NCI-H1694 (cell line): ENCODE results near the gene VSIR.
A peak's percentile ranks its signal among the peaks of the same experiment; 100 is the strongest.

Experiments used
- DNase-seq: peaks from one replicate; lab custom pipeline; 2025; lab: John Stamatoyannopoulos, UW

The VSIR gene

GRCh38 chr10:71727738-71728737 is 45.3 kb downstream of the VSIR start:
- peak; percentile 55 for DNase-seq

DNA sequence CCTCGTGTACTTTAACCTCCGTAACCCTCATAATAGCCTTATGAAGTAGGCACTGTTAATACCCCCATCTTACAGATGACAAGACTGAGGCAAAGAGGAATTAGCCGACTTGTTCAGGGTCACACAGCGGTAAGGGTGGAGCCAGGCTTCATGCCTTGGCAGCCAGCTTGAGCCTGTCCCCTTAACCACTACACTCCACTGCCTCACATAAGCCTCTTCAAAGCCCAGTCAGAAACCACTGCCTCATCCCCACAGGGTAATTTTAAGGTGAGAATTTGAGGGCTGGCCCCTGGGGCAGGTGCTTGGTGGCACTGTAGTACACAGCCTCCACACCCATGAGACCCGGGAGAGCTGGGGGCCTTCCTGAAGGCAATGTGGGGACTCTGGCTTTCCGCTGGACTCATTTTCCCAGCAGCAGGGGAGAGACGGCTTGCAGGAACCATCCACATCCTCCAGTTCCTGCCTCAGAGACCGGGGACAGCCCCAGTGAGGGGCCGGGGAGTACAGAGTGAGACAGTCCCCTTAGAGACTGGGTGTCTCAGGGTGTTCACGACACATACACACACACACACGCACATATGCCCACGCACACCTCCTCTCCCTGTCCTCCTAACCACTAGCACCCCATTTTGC is 46.1 kb downstream of the VSIR start:
- no peak for DNase-seq

DNA sequence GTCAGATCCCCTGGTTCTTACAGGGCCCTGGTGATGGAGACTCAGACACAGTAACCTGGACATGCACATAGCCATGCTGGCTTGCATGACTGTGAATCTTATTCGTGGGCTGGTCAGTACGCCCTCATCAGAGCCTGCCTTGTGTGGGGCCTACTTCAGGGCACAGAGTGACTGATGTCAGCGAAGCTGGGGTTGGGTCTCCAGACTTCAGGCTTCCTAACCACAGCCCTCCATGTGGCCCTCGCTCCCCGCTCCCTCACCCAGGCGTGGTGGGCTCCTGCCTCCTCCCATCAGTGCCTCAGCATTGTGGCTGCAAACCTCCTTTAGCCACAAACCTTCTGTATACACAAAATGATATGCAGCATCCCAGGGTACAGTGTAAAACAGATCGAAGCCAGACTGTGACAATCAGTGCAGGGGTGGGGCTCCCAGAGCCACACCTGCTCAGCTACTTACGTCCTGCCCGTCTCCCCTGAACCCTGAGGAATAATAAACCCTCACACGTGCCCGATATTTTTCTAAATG is 46.7 kb downstream of the VSIR start:
- no peak for DNase-seq

GRCh38 chr10:71725998-71726579 is 47.2 kb downstream of the VSIR start:
- DNase-seq: no peak

DNA sequence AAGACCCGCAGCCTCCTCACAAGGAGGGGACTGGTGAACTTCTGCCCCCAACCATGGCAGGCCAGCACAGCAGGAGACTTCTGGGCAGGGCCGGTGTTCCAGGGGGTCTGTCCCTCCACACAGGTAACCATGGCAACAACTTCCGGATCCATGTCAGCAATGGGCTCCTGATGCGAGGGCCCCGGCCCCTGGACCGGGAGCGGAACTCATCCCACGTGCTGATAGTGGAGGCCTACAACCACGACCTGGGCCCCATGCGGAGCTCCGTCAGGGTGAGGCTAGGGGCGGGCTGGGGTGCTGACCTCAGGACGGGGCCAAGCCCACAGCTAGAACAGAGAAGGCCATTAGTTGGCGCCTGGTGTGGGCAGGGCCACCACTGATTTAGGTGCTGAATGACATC is 48.1 kb downstream of the VSIR start:
- DNase-seq: no peak

DNA sequence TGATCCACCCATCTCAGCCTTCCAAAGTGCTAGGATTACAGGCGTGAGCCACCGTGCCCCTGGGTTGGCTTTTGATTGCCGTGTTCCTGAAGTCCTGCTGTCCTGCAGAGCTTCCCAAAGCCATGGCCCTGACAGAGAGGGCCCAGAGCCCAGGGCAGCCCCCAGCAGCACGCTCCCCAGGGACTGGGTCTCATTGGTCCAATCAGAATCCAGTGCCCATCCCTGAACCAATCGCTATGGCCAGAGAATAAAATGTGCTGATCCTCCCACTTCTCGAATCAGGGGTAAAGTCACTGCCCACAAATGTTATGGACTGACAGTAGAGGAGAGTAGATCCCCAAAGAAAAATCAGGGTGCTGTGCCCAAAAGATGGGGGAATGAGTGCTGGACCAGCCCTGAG is 48.8 kb downstream of the VSIR start:
- DNase-seq: no peak

- no peak for DNase-seq
Measured at GRCh38 chr10:71723311-71723710, 50.0 kb downstream of the VSIR start.

GRCh38 chr10:71722849-71723248 is 50.5 kb downstream of the VSIR start:
- no peak for DNase-seq

GRCh38 chr10:71721313-71721712 is 52.0 kb downstream of the VSIR start:
- DNase-seq: no peak

DNA sequence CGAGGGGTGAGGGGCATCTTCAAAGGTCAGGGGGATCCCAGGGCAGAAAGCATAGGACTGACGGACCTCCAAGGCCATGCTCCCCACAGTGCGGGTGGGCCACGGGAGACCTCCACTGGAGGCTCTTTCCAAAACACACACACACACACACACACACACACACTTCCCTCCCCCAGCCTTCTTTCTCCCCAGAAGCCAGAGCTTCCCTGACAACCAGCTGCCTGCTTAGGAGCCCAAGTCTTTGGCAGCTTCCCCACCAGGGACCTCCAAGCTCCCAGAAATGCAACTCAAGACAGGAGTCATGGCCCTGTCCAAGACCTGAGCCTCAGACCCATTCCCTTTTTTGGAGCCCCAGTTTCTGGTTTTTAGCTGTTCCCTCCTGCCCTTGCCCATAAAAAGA is 53.0 kb downstream of the VSIR start:
- DNase-seq: no peak

DNA sequence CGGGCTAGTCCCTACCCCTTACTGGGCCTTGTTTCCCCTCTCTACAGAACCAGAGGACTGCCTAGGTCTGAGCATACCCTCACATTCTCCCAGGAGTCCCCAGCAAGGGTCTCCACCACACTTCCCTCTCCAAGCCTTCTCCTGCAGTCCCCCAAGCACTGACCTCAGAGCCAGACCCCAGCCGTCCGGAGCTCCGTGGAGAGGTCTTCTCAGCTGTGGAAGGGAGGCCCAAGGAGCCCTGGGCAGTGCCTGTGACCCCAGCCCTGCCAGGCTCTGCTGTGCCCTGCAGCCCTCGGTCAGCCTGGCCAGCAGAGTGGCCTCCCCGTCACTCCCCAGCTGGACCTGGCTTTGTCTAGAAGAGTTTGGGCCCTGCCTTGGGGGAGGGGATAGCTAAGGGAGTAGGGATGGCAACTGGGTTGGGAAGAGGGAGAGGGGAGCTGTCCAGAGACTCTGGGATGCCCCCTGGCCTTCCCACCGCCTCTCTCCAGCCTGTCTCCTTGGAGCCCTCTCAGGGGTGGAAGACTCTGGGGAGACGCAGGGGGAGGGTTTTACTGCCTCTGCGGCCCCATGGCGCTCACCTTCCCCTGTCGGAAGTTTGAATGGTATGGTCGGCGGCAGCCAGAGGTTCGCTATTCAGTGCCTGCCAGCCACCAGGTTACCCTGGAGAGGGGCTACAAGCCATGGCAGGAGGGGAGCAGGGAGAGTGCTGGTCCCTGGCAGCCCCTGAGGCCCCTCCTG is 53.7 kb downstream of the VSIR start, which contains the start of gene C10orf105:
Gene C10orf105 (minus strand): TSS at position 315 of the 738 bp plus-strand sequence. CDS start 3,441 bp downstream, outside the sequence.
- no peak for DNase-seq

GRCh38 chr10:71719042-71719441 is 54.3 kb downstream of the VSIR start:
- DNase-seq: no peak

DNA sequence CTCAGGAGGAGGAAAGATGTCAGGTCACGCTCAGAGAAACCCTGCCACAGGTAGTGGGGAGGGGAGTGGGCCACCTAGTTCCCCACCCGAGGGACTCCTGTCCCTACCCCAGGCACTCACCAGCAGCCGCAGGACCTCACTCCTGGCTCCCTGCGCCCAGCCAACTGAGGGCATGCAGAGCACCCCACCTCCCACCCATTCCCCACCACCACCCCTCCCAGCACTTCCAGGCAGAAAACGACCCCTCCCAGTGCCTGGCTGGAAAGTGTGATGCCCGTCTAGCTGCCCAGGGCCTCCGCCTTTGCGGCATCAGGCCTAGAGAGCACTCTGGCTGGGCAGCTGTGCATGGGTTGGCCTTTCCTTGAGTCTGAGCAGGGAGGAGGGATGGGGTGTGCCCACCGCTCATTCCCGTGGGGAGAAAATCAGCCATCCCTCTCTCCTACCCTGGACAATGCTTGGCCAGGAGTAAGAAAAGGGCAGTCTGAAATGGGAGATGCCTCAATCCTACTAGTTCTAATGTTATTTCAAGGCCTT is 55.1 kb downstream of the VSIR start:
- DNase-seq: no peak

DNA sequence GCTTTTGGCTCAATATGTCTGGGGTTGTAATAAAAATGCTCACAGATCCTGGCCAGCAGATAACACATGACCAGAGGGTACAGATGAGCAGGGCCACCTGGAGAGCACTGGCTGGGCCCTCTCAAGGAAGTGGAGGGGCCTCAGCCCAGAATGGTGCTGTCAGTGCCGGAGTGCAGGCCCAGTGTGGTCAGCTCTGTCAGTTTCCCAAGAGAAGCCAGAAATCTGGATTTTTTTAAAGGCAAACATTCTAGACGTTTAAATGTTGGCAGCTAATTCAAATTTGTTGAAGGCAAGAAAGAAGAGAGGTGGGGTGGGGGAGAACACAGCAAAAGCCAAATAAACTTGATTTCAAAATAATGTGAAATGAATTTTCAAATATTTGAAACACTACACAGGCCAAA is 55.8 kb downstream of the VSIR start:
- no peak for DNase-seq

GRCh38 chr10:71717056-71717455 is 56.3 kb downstream of the VSIR start:
- DNase-seq: no peak

- DNase-seq: no peak
Measured at GRCh38 chr10:71716426-71716825, 56.9 kb downstream of the VSIR start.

DNA sequence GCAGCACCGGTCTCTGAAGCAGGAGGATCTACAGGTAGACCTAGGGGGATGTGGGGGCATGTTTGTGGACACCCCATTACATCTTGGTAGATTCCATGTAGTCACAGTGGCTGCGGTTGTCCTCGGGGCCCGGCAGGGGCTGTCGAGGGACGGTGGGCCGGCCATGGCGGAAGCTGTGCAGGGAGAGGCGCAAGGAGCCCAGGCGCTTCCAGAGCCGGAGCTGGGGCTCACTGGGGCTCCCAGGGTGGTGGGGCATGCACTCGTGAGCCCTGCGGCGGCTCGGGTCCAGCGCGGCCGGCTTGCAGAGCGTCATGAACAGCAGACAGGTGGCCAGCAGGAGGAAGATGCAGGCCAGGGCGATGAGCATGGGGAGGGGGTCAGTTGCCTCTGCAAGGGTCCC is 57.5 kb downstream of the VSIR start:
- no peak for DNase-seq

GRCh38 chr10:71715026-71715425 is 58.3 kb downstream of the VSIR start:
- DNase-seq: peak; percentile 28

DNA sequence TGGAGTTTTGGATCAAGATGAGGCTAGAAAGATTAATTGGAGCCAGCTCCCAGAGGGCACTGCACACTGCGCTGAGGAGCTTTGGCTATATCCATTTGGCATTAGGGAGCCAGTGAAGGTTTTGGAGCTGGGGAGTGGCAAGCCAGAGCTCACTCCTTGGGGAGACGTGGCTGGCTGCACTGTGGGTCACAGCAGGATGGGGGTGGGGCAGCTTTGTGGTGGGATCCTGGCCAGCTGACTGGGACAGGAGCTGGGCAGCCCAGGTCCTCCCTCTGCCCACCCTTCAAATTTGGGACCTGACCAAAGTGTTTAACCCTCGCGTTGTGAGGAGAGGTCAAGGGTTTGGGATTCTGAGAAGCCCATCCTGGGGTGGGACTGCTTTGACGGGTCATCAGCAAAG is 58.7 kb downstream of the VSIR start:
- DNase-seq: no peak

- DNase-seq: no peak
Measured at GRCh38 chr10:71714031-71714410, 59.3 kb downstream of the VSIR start.

DNA sequence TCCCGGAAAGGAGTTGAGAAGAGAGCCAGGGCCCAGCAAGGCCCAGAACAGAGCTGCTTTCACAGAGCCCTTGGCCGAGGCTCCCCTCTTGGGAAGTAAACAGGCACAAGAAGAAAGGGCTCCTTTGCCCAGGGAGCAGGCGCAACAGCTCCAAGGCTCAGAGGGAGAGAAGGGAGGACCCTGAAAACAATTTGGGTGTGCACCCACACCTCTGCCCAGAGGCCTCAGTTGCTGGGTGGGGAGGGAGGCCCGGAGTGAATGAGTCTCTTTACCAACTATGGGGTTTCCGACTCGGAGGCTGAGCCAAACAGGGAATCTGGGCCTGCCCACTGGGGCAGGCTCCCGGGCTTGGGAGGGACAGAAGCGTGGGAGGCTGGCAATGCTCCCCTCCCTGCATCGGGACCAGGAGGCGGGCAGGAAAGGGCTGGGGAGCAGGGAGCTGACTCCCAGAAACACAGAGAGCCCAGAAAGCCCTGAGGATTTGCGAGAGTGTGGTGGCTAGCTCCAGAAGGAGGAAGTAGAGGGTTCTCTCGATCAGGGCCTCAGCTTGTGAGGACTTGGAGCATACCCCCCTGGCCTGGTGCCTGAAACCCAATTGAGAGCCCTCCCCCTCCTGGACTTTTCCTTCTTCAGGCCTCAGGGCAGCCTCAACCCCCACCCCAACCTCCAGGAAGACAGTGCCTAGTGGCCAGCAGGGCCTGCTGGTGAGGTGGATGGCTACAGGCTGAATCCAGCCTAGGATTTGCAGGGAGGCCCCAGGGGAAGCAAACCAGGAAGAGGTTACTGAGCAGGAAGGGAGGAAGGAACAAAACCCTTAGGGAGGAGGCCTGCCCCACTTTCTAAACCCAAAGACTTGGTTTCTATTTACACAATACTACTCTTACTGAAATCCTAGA is 59.9 kb downstream of the VSIR start:
- DNase-seq: no peak
